ENCODE results near the gene DNAJB8. TPM values are rescaled to one million over a fixed set of nuclear protein-coding genes. Genes with fewer than 3 reads are reported as not detected.

The DNAJB8 gene
- total and polyA plus RNA-seq, 4 donors = not detected

GRCh38 chr3:128473737-128474136, 7.0 kb upstream of the DNAJB8 start (continued):
- TF ChIP-seq ZBTB33 (IDR thresholded peaks at IDR 0.05) (no peak), YY1 (IDR thresholded peaks at IDR 0.05) (no peak), RXRA (IDR thresholded peaks at IDR 0.05) (no peak), EGR1 (IDR thresholded peaks at IDR 0.05; ENCODE audit: low read depth in 2 of 2) (no peak), HNF4A (conservative IDR thresholded peaks at IDR 0.05) (no peak), TAF1 (conservative IDR thresholded peaks at IDR 0.05) (no peak)

- Histone ChIP-seq H3K4me3 (ENCODE audit: low read depth in 1 of 3, low read length in 3 of 3) (no peak overlapping the region), H3K27ac (ENCODE audit: low read depth in 1 of 2, low read length in 2 of 2) (no peak overlapping the region), H3K4me1 (ENCODE audit: control insufficient read depth in 4 of 4, insufficient read depth in 4 of 4, low read length in 3 of 4) (no peaks in the 10 kb centered on the region), H3K9me3 (ENCODE audit: control insufficient read depth in 4 of 4, low read length in 3 of 4) (peaks cover 0 to 3% (median 0%) of the 10 kb centered on the region in 4 donors), H3K27me3 (ENCODE audit: control insufficient read depth in 4 of 4, insufficient read depth in 4 of 4, low read length in 3 of 4) (peaks cover 0 to 5% (median 1%) of the 10 kb centered on the region in 4 donors), H3K36me3 (ENCODE audit: control insufficient read depth in 4 of 4, insufficient read depth in 3 of 4, low read depth in 1 of 4, low read length in 3 of 4) (no peaks in the 10 kb centered on the region), H3K9ac (ENCODE audit: low read depth in 1 of 2, low read length in 2 of 2) (no peak overlapping the region)
- TF ChIP-seq NR2F2 (IDR thresholded peaks at IDR 0.05) (no peak), YY1 (IDR thresholded peaks at IDR 0.05) (no peak), FOXA1 (IDR thresholded peaks at IDR 0.05) (no peak), ZBTB33 (IDR thresholded peaks at IDR 0.05) (no peak), GABPA (IDR thresholded peaks at IDR 0.05 in 1 of 2, conservative IDR thresholded peaks at IDR 0.05 in 1 of 2) (no peak), MAX (IDR thresholded peaks at IDR 0.05) (no peak)
- DNase-seq (ENCODE audit: low spot score) = no peak
- WGBS = 39% methylated on average over 6 of the region's 6 CpGs
Measured at GRCh38 chr3:128473180-128473519, 6.5 kb upstream of the DNAJB8 start.

- Histone ChIP-seq H3K36me3 (ENCODE audit: control insufficient read depth in 4 of 4, insufficient read depth in 3 of 4, low read depth in 1 of 4, low read length in 3 of 4) (no peaks in the 10 kb centered on the region), H3K9me3 (ENCODE audit: control insufficient read depth in 4 of 4, low read length in 3 of 4) (peaks cover 0 to 3% (median 0%) of the 10 kb centered on the region in 4 donors), H3K27me3 (ENCODE audit: control insufficient read depth in 4 of 4, insufficient read depth in 4 of 4, low read length in 3 of 4) (peaks cover 0 to 3% (median 0%) of the 10 kb centered on the region in 4 donors), H3K4me3 (ENCODE audit: low read depth in 1 of 3, low read length in 3 of 3) (no peak overlapping the region), H3K9ac (ENCODE audit: low read depth in 1 of 2, low read length in 2 of 2) (no peak overlapping the region), H3K4me1 (ENCODE audit: control insufficient read depth in 4 of 4, insufficient read depth in 4 of 4, low read length in 3 of 4) (no peaks in the 10 kb centered on the region), H3K27ac (ENCODE audit: low read depth in 1 of 2, low read length in 2 of 2) (no peak overlapping the region)
- no peak for DNase-seq (ENCODE audit: low spot score)
- TF ChIP-seq FOXA2 (IDR thresholded peaks at IDR 0.05) (no peak), RXRA (IDR thresholded peaks at IDR 0.05) (no peak)
- whole genome bisulfite sequencing = 74% methylated on average over 13 of the region's 13 CpGs
Measured at GRCh38 chr3:128472449-128473179, 5.9 kb upstream of the DNAJB8 start.

GRCh38 chr3:128471720-128472119, 5.0 kb upstream of the DNAJB8 start:
- 75% methylated on average over 3 of the region's 3 CpGs for WGBS
- no peak overlapping the region for H3K9ac ChIP-seq (ENCODE audit: low read depth in 1 of 2, low read length in 2 of 2)
- no peak overlapping the region for H3K4me3 ChIP-seq (ENCODE audit: low read depth in 1 of 3, low read length in 3 of 3)
- no peak for DNase-seq (ENCODE audit: low spot score)
- H3K36me3 ChIP-seq (ENCODE audit: control insufficient read depth in 4 of 4, insufficient read depth in 3 of 4, low read depth in 1 of 4, low read length in 3 of 4) = no peaks in the 10 kb centered on the region
- H3K4me1 ChIP-seq (ENCODE audit: control insufficient read depth in 4 of 4, insufficient read depth in 4 of 4, low read length in 3 of 4) = no peaks in the 10 kb centered on the region
- H3K27me3 ChIP-seq (ENCODE audit: control insufficient read depth in 4 of 4, insufficient read depth in 4 of 4, low read length in 3 of 4) = peaks cover 0 to 3% (median 0%) of the 10 kb centered on the region in 4 donors
- peaks cover 0 to 3% (median 0%) of the 10 kb centered on the region in 4 donors for H3K9me3 ChIP-seq (ENCODE audit: control insufficient read depth in 4 of 4, low read length in 3 of 4)
- no peak overlapping the region for H3K27ac ChIP-seq (ENCODE audit: low read depth in 1 of 2, low read length in 2 of 2)
- no peak for TF ChIP-seq YY1 (IDR thresholded peaks at IDR 0.05)
- no peak for TF ChIP-seq ZBTB33 (IDR thresholded peaks at IDR 0.05)
- TF ChIP-seq FOXA2 (IDR thresholded peaks at IDR 0.05) = no peak
- TF ChIP-seq RXRA (IDR thresholded peaks at IDR 0.05) = no peak
- TF ChIP-seq CTCF (IDR thresholded peaks at IDR 0.05; ENCODE audit: low read depth, low read length, missing input control) = no peak
- no peak for TF ChIP-seq MAX (IDR thresholded peaks at IDR 0.05)
